Measurements from ENCODE around the gene EDARADD.
"Not testable (repeated sequence)": the region's sequence is repeated elsewhere in the genome, so short reads cannot be mapped to it uniquely, and the experiment has no call there.

EDARADD gene

DNA sequence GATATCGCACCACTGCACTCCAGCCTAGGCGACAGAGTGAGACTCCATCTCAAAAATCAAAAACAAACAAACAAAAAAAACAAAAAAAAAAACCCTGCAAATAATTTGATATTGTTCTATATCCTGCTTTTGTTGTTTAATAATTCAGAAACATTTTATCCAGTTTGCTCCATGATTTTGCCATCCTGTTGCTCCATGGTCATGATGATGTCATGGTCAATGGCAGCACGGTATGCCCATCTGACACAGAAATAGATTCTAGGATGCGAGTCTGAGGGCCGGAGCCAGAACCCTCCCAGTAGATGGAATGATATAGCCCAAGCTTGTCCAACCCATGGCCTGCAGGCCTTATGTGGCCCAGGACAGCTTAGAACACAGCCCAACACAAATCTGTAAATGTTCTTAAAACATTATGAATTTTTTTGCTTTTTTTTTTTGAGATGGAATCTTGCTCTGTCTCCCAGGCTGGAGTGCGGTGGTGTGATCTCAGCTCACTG is 39.8 kb downstream of the EDARADD start:
- no peak for DNase-seq (ENCODE audit: low spot score)

DNA sequence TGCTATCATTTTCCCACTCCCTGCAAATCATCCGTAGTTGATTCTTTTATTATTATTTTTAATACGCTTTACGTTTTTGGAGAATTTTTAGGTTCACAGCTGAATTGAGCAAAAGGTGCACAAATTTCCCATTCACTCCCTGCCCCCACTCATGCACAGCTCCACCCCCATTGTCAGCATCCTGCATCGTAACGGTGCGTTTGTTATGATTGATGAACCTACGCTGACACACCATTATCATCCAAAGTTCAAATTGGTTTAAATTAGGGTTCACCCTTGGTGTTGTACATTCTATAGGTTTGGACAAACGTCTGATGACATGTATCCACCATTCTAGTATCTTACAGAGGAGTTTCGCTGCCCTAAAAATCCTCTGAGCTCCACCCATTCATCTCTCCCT is 44.5 kb downstream of the EDARADD start:
- DNase-seq (ENCODE audit: low spot score) = no peak

DNA sequence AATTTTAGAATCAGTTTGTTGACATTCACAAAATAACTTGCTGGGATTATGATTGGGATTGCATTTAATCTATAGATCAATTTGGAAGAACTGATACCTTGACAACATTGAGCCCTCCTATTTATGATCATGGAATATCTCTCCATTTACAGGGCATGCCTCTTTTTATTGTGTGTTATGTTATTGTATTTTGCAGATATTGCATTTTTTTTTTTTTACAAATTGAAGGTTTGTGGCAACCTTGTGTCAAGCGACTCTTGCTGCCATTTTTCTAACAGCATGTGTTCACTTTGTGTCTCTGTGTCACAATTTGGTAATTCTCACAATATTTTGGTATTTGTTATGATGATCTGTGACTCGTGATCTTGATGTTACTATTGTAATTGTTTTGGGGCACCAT is 46.3 kb downstream of the EDARADD start:
- no peak for DNase-seq (ENCODE audit: low spot score)

DNA sequence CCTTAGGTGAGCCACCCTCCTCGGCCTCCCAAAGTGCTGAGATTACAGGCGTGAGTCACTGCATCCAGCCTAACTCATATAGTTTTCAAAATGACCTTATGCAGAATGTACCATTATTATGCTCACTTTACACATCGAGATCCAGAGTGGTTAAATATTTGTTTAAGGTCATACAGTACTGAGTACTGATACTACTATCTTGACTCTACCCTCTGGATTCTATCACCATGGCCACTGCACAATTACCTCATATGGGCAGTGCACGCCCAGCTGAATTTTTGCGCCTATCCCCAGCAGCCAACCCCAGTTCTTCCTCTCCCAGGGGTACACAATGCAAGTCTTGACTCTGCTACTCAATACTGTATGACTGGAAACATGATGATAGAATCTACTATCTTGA is 56.7 kb downstream of the EDARADD start:
- DNase-seq (ENCODE audit: low spot score) = no peak

DNA sequence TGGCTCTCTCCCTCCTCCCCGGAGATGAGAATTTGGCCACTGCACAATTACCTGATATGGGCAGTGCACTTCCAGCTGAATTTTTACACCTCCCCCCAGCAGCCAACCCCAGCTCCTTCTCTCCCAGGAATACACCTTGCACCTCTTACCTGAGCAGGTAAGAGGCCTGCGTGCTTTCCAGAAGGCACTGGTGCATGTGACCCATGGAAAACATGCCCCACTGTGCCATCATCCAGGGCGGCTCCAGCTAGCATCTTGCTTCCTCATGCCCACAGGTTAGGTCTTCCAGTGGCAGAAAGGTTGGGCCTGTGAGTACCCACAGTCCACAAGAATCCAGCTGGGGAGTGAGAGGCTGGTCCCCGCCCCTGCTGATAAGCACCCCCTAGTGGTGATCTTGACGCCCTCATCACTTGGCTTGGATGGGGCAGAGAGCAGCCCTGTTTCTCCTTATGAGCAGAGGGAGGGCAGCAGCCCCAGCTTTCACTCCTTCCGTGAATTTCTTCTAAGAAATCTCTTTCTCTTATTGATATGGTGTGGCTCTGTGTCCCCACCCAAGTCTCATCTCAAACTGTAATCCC is 57.8 kb downstream of the EDARADD start:
- no peak for DNase-seq (ENCODE audit: low spot score)

DNA sequence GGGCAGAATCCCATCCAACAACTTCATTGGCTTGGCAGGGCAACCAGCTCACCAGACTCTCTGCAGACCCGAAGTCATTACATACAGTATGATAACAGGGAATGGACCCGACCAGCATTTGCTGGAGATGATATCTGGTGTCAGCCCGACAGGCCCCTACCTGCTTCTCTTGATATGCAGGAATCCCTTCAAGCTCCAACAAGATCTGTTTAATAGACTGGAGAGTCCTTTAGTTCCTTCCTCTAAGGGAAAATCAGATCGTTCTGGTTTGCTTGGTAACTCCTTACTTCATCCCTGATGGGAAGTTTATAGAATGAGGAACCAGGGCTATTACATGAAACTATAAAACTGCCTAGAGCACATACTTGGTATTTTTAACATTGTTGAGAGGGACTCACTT is 61.2 kb downstream of the EDARADD start:
- DNase-seq (ENCODE audit: low spot score) = no peak

DNA sequence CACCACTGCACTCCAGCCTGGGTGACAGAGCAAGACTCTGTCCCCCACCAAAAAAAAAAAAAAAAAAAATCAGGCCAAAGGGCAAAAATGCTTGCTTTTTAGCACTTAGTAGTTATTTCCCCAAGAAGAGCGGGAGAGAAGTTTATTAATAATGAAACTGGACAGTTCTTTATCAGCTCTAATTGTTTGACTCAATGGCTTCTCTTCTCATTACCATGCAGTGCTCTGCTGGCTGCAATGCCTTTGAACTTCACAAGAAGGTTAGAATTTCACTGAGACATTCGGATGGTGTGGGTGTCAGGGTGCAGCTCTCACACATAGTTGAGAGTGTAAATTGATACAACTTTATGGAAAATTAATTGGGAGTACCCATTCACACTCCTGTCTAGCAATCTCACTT is 63.7 kb downstream of the EDARADD start:
- no peak for DNase-seq (ENCODE audit: low spot score)

DNA sequence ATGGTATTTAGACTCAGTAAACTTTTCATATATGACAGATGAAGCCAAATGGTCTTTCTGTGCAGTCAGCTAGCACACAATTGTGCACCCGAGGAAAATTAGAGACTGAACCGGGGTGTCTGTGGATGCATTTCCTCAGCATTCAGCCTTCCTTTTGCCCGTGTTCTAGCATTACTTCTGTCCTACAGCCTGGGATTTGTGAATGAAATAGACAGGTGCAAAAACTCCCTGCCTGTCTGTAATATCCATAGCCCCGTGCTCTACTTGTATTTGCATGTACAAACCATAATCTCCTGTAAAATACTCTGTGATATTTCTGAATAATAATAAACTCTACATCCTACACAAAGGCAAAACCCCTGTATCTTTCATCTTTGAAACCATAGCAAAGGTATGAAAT is 64.9 kb downstream of the EDARADD start:
- DNase-seq (ENCODE audit: low spot score) = no peak

DNA sequence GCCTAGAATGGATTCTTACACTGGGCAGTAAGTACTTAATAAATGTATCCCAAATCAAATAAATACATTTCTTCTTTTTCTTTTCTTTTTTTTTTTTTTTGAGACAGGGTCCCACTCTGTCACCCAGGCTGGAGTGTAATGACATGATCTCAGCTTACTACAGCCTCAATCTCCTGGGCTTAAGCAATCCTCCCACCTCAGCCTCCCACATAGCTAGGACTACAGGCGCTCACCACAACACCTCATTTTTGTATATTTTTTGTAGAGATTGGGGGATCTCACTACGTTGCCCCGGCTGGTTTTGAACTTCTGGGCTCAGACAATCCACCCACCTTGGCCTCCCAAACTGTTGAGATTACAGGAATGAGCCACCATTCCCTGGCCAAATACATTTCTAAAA is 66.0 kb downstream of the EDARADD start:
- no peak for DNase-seq (ENCODE audit: low spot score)

DNA sequence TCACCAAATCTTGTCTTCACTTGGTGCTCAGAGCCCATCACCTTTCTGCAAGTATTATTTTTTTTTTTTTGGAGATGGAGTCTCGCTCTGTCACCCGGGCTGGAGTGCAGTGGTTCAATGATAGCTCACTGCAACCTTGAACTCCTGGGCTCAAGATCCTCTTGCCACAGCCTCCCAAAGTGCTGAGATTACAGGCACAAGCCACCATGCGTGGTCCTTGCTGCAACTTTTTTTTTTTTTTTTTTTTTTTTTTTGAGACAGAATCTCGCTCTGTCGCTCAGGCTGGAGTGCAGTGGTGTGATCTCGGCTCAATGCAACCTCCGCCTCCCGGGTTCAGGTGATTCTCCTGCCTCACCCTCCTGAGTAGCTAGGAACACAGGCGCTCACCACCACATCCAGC is 70.1 kb downstream of the EDARADD start:
- not testable (repeated sequence) for DNase-seq (ENCODE audit: low spot score)

DNA sequence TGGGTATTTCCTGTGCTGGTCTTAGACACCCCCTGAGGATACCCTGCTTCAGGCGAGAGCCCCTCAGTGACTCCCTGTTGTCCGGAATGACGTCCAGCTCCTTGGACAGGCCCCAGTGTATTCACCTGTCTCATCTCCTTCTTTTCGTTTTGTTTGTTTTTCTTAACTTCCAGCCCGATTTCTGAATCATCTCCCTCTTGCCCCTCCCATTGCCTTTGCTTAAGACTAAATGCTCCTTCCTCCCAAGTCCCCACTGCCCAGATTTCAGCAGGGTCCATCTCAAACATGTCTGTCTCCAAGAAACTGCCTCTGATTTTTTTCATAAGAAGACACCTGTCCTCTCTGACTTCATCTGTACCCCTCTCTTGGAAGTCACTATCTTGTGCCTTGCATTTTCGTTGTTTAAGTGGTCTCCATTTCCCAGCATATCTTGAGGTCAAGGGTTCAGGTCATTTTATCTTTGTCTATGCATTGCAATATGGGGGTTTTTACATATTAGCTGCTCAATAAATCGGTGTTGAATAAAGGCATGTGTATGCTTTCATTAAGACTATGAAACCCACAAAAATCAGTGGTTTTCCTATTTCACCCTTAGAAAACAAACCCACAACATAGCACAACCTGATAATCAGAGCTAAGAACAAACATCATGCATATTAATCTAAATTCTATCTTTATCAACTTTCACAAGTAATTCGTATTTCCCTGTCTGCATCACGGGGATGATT is 71.3 kb downstream of the EDARADD start:
- no peak for DNase-seq (ENCODE audit: low spot score)

DNA sequence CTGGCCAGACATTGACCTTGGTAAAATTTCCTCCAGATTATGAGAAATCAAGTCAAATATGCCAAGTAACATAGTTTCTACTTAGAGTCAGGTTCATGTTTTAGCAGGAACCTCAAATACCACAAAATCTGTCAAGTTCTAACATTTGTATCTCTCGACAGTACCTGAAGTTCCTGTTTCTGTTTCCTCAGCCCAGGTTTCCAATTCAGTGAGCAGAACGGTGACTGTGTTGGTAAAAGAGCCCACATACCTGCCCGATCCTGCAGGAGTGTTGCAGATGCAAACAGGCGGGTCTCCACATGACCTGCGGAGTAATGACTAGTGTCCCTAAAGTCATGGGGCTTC is 71.8 kb downstream of the EDARADD start:
- no peak for DNase-seq (ENCODE audit: low spot score)

DNA sequence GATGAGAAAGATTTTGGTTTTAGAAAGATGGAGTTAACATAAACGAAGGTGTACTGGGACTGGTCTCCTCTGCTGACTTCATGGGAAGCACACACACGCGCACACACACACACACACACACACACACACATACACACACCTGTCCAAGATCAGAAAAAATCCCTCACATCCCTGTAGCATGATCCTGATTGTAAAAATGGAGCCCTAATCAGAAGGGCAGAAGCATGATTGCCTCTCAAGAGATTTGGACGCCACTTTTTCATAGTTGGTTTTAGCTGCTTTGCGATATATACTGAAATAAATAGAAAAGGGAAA is 73.2 kb downstream of the EDARADD start:
- DNase-seq (ENCODE audit: low spot score) = no peak

DNA sequence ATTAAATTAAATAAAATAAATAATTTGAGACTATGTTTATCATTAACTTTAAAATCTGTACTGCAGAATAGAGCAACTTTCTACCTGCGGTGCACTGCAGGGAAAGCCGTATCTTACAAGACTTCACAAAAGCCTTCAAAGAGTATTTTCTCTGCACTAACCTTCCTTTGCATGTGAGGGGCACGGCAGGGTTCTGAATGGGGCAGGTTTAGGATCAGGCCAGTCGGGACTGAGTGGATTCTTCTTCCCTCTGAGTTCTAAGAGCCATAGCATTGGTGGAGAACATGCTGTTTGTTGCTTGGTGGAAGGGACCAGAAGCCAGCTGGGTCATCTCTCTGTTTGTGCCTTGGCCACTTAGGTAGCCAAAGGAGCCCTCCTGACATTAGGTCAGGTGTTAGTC is 74.5 kb downstream of the EDARADD start:
- DNase-seq (ENCODE audit: low spot score) = no peak

DNA sequence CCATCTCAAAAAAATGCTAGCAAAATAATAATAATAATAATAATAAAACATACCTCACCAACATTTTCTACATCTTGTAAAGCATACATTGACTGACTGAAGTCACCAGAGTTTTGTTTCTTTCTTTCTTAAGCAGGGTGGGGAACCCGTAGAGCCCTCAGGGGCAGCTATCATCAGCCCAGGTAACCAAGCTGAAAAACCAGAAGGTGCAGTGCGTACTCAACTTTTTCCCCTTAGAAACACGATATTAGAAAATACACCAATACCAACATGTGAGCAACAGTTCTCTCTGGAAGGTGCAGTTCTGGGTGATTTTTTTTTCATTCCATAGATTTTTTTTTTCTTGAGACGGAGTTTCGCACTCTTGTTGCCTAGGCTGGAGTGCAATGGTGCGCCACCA is 75.4 kb downstream of the EDARADD start:
- no peak for DNase-seq (ENCODE audit: low spot score)

DNA sequence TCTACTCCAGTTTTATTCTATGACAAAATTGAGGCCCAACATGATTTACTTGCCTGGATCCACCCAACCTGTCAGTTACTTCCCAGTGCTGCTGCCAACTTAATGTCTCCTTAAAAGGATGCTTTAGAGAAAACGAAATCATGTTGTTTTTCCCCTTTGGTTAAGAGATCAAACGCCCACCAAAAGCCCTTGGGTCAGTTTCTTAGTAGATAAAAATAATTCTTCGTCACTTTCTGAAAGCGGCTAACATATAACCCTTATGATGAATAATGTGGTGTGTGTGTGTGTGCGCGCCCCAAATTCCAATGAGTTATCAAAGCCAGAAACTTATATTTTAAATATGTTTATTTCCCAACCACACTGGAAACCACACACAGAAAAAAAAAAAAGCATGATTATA is 77.0 kb downstream of the EDARADD start:
- no peak for DNase-seq (ENCODE audit: low spot score)

DNA sequence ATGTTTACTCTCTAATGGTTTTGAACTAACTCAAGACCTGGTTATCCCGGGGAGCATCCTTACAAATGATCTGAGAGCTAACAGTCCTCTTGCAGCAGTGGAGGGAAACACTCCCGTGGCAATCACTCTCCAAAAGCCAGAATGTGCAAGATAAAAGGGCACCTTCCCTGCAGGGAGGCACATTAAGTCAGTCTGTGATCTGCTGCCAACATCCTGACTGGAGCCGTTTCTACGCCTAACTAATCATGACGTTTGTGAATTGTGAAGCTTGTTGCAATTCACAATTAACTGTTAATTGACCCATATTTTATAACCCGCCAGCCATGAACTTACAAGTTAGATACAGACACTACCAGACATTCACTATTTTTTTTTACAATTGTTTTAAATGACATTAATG is 77.6 kb downstream of the EDARADD start:
- no peak for DNase-seq (ENCODE audit: low spot score)

DNA sequence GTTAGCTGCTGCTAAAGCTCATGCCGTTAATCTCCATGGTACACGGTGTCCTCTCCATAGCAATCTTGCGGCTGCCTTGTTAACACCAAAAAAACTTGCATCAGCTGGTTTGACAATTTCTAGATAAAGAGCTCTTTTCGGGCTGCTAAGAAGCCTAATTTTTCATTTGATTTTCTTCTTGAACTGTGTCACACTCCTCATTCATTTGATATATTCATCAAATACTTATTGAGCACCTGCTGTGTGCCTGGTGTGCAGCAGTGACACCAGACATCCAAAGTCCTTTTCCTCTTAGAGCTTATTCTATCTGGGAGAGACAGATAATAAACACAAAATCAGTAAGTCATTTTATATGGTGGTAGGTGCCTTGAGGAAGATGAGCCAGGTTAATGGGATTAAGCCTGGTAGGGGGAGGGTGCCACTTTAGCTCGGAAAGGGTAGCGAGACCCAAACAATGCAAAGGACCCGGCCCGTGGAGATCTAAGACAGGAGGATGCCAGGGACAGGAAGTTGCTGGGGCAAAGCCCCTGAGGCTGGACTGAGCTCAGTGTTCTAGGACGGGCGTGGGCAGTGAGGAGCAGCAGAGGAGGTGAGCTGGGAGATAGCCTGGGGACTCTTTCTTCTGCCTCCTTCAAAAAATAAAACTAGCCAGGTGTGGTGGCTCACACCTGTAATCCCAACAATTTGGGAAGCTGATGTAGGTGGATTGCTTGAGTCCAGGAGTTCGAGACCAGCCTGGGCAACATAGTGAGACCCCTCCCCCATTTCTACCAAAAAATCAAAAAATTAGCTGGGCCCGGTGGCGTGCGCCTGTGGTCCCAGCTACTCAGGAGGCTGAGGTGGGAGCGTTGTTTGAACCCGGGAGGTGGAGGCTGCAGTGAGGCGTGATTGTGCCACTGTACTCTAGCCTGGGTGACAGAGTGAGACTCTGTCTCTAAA is 79.0 kb downstream of the EDARADD start:
- DNase-seq (ENCODE audit: low spot score) = no peak

DNA sequence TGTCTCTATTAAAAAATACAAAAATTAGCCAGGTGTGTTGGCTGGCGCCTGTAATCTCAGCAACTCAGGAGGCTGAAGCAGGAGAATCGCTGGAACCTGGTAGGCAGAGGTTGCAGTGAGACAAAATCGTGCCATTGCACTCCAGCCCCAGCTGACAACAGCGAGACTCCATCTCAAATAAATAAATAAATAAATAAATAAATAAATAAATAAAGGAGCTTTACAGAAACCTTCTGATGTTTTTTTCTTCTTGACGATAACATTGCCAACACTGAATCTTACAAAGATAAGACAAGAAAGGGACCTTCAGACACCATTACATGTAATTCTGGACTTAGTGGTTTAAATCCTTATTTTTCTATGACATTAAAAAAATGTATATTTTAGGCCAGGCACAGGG is 81.9 kb downstream of the EDARADD start:
- DNase-seq (ENCODE audit: low spot score) = no peak

DNA sequence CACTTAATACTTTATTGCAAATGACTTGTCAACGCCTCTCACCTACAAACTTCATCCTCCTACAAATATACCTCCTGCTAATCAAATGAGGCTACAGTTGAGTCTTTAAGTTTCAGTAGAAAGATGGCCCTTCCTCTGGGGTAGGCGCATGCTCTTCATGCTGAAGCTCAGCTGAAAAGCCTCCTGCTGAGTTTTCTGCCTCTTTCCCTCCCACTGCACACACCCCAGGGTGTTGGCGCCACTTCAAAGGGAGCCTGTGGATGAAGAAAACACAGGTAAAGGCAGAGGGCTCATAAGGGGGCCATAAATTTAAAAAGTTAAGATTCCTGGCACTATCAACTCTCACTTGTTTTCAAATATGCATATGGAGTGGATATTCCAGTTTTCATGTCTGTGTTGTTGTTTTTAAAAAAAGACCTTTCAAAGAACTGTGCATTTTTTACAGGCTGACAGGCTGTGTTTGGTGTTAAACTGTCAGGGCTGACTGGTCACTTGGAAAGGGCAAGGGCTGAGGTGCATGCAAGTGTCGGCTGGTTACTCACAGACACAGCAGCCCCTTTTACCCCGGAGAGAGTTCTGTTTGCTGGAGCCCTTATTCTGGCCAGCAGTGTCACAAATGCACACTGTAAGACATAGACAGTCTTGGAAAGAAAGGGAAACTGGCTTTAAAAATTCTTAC is 86.8 kb downstream of the EDARADD start:
- no peak for DNase-seq (ENCODE audit: low spot score)

DNA sequence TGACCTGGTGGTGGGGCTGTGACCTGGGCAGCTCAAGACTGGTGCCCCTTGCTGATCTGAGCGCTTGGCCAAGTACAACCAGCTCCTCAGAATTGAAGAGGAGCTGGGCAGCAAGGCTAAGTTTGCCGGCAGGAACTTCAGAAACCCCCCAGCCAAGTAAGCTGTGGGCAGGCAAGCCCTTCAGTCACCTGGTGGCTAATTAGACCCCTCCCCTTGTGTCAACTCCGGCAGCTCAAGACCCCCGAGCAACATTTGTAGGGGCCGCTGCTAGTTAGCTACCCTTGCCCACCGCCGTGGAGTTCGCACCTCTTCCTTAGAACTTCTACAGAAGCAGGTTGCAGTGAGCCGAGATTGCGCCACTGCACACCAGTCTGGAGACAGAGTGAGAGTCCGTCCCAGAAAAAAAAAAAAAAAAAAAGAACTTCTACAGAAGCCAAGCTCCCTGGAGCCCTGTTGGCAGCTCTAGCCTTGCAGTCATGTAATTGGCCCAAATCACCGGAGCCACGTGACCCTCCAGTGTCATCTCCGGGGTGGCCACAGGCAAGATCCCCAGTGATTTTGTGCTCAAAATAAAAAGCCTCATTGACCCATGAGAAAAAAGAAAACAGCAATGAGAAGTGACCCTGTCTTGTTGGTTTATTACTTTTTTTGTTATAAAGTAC is 90.4 kb downstream of the EDARADD start:
- DNase-seq (ENCODE audit: low spot score) = no peak

DNA sequence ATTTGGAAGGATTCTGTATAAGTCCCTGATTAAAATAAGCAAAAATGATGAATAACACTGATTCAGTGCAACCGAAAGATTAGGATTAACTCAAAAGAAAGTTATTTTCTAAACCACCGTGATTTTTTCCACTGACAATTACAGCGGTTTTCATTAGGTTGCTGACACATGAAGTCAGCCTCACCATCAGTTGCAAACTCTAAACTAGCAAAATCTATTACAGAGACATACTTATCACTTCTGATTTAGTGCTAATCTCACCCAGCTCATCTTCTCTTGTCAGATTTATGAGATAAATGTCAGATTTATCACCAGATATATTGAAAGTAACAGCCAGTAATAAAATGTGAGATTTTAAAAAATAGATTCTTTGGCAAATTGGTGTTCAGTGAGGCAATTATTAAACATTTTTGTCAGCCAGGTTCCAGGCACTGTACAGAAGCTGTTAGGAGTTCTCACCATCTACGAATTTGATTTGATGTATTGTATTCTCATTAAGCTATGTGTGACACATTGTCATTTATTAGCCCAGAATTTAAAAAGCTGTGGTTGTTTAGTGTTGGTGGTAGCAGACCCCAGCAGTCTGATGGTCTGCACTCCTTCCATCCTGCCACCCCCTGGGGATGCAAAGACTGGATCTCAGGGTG is 92.4 kb downstream of the EDARADD start:
- DNase-seq (ENCODE audit: low spot score) = no peak

All from putamen (tissue), 1 donor.